Smooth muscle cell (in vitro differentiated cells): ENCODE measurements around the gene DPP10. TPM values are rescaled to one million over a fixed set of nuclear protein-coding genes. Genes with fewer than 3 reads are reported as not detected.

ENCODE experiments used
- DNase-seq: peaks from one replicate; lab custom pipeline; 2025; ENCODE audit not compliant: unreplicated experiment; lab: John Stamatoyannopoulos, UW
- H2AFZ ChIP-seq: fragments of 200-600 bp; sonication (generic); 2 replicates; pipeline ENCODE4 v1.6.0; 2016; ENCODE audit warnings: antibody characterized with exemption, low read depth, mild to moderate bottlenecking
- H3F3A ChIP-seq: fragments of 200-600 bp; sonication (generic); 2 replicates; pipeline ENCODE4 v1.6.0; 2017; ENCODE audit warnings: antibody characterized with exemption, low read depth
- H3K27ac ChIP-seq: fragments of 200-600 bp; sonication (generic); 2 replicates; pipeline ENCODE4 v1.5.1; 2016; ENCODE audit warnings: low read depth, mild to moderate bottlenecking
- H3K27me3 ChIP-seq: fragments of 200-600 bp; sonication (generic); 2 replicates; pipeline ENCODE4 v1.6.1; 2016; ENCODE audit warnings: low read depth, mild to moderate bottlenecking
- H3K36me3 ChIP-seq: fragments of 200-600 bp; sonication (generic); 2 replicates; pipeline ENCODE4 v1.5.1; 2016; ENCODE audit warnings: low read depth
- H3K4me1 ChIP-seq: fragments of 200-600 bp; sonication (generic); 2 replicates; pipeline ENCODE4 v1.5.1; 2016; ENCODE audit warnings: low read depth
- H3K4me2 ChIP-seq: fragments of 200-600 bp; sonication (generic); 2 replicates; pipeline ENCODE4 v1.6.0; 2016; ENCODE audit warnings: mild to moderate bottlenecking
- H3K4me3 ChIP-seq: fragments of 200-600 bp; sonication (generic); 2 replicates; pipeline ENCODE4 v1.5.1; 2016; ENCODE audit warnings: mild to moderate bottlenecking
- H3K79me2 ChIP-seq: fragments of 200-600 bp; sonication (generic); 2 replicates; pipeline ENCODE4 v1.6.0; 2016; ENCODE audit warnings: low read depth, mild to moderate bottlenecking
- H3K9ac ChIP-seq: fragments of 200-600 bp; sonication (generic); 2 replicates; pipeline ENCODE4 v1.6.0; 2016; ENCODE audit warnings: low read depth
- H3K9me3 ChIP-seq: fragments of 200-600 bp; sonication (generic); replicated peaks from 2 replicates; pipeline ENCODE4 v1.5.1; 2016; ENCODE audit warnings: low read depth
- H4K20me1 ChIP-seq: fragments of 200-600 bp; sonication (generic); 2 replicates; pipeline ENCODE4 v1.6.0; 2016; ENCODE audit warnings: low read depth
- WGBS: methylation state at CpG from one replicate; pipeline ENCODE4 v1.1.7; 2016; ENCODE audit warnings: low lambda C conversion rate; 5-methylcytosine and 5-hydroxymethylcytosine counted together
- polyA plus RNA-seq: library from polyadenylated mRNA; unstranded; fragments of >200 nt; fragmentation: Nextera tagmentation; extraction: Ambion mirVana; gene quantifications from 2 replicates; pipeline ENCODE4 v1.2.1, GENCODE V29; 2016
- total RNA-seq: library from RNA; depleted of rRNA; stranded (reverse); fragments of >200 nt; gene quantifications from 2 replicates; pipeline ENCODE4 v1.2.3, GENCODE V29; 2014
- TF ChIP-seq, protein P1 (sequence below): fragments of 200-600 bp; sonication (generic); IDR thresholded peaks from 2 replicates; pipeline ENCODE4 v1.5.1; 2017; ENCODE audit warnings: borderline replicate concordance, mild to moderate bottlenecking, antibody characterized with exemption; ENCODE audit not compliant: insufficient read depth, poor library complexity, severe bottlenecking

The DPP10 gene
- total and polyA plus RNA-seq, 2 experiments from 2014 or later, result 3.6 TPM; not detected in 1

DNA sequence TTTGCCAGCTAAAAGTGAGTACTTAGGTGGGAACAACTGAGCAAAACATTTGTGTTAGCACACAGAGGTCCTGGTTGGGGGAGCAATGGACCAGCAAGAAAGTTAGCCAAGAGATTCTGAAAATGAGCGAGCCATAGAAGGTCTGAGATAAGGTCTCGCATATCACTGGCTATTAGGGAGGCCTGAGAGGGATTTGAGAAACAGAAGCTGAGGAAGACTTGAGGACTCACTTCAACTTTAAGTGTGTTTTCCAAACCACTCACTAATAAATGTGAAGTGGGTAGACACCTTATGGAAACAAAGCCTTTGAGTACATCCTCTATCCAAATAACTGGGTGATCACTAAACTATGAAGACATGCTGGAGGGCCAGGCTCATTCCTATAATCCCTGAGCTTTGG, 958.5 kb downstream of the DPP10 start:
- no peak overlapping the region for H3K4me3 ChIP-seq
- no peak overlapping the region for H3K9ac ChIP-seq
- H3K4me1 ChIP-seq, result peaks cover 5% of the 10 kb centered on the region
- H3K36me3 ChIP-seq, result no peaks in the 10 kb centered on the region
- TF ChIP-seq, protein P1, sequence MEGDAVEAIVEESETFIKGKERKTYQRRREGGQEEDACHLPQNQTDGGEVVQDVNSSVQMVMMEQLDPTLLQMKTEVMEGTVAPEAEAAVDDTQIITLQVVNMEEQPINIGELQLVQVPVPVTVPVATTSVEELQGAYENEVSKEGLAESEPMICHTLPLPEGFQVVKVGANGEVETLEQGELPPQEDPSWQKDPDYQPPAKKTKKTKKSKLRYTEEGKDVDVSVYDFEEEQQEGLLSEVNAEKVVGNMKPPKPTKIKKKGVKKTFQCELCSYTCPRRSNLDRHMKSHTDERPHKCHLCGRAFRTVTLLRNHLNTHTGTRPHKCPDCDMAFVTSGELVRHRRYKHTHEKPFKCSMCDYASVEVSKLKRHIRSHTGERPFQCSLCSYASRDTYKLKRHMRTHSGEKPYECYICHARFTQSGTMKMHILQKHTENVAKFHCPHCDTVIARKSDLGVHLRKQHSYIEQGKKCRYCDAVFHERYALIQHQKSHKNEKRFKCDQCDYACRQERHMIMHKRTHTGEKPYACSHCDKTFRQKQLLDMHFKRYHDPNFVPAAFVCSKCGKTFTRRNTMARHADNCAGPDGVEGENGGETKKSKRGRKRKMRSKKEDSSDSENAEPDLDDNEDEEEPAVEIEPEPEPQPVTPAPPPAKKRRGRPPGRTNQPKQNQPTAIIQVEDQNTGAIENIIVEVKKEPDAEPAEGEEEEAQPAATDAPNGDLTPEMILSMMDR, result no peak
- DNase-seq, result no peak
- no peak overlapping the region for H2AFZ ChIP-seq
- no peak overlapping the region for H3K27ac ChIP-seq
- H3K79me2 ChIP-seq, result no peaks in the 10 kb centered on the region
- no peaks in the 10 kb centered on the region for H3K9me3 ChIP-seq
- H3K4me2 ChIP-seq, result no peak overlapping the region
- H3F3A ChIP-seq, result no peaks in the 10 kb centered on the region
- no peaks in the 10 kb centered on the region for H3K27me3 ChIP-seq
- WGBS, result 94% methylated on average over 2 of the region's 2 CpGs
- no peaks in the 10 kb centered on the region for H4K20me1 ChIP-seq

DNA sequence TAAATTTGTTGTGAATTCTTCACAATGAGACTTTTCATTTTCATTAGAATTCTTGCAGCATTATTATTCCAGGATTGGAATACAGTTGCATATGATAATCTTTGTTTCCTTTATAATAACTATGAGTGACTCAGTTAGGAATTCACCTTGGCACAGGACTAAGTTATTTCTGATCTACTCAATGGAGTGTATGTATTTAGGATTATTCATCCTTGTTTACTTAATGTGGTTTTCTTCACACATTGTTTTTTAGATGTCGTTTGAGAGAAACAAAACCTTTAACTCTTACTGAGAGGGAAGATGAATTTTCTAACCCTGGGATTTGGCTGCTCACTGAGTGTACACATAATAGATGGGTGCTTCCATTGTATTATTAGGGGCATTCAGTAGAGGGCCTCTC, 970.1 kb downstream of the DPP10 start:
- no peaks in the 10 kb centered on the region for H4K20me1 ChIP-seq
- peak overlapping the region; percentile 70 for H3K4me2 ChIP-seq
- DNase-seq, result no peak
- TF ChIP-seq, protein P1, result no peak
- no peak overlapping the region for H3K4me3 ChIP-seq
- peaks cover 6% of the 10 kb centered on the region for H3K4me1 ChIP-seq
- no peaks in the 10 kb centered on the region for H3K36me3 ChIP-seq
- no peaks in the 10 kb centered on the region for H3K9me3 ChIP-seq
- H3K79me2 ChIP-seq, result no peaks in the 10 kb centered on the region
- no peak overlapping the region for H2AFZ ChIP-seq
- 9% methylated on average over 1 of the region's 1 CpG for WGBS
- H3K27ac ChIP-seq, result peak overlapping the region; percentile 89
- no peaks in the 10 kb centered on the region for H3K27me3 ChIP-seq
- peak overlapping the region; percentile 36 for H3K9ac ChIP-seq
- H3F3A ChIP-seq, result peaks cover 9% of the 10 kb centered on the region

DNA sequence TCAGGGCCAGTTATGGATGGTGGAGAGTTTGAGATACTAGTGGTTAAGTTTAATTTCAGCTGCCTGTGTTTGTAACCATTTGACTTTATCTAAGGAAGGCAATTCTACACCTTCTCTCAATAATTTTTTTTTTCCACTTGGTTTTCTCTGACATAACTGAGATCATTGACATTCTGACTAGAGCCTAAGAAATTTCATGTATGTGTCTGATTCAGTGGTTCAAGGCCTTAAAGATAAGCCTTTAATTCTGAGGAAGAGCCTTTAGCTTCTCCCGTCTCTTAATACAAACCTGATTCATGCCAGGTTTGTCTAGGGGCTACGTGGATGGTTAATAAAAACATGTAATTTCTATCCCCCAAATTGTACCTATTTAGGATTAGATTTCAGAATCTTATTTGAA, 971.4 kb downstream of the DPP10 start:
- Histone ChIP-seq H3F3A (peaks cover 9% of the 10 kb centered on the region), H4K20me1 (no peaks in the 10 kb centered on the region), H3K4me1 (peaks cover 6% of the 10 kb centered on the region), H3K27ac (peak overlapping the region; percentile 89), H3K79me2 (no peaks in the 10 kb centered on the region), H3K27me3 (no peaks in the 10 kb centered on the region), H2AFZ (no peak overlapping the region), H3K4me2 (peak overlapping the region; percentile 70), H3K4me3 (no peak overlapping the region), H3K9me3 (no peaks in the 10 kb centered on the region), H3K36me3 (no peaks in the 10 kb centered on the region), H3K9ac (peak overlapping the region; percentile 12)
- DNase-seq, result no peak
- TF ChIP-seq, protein P1, result no peak
- WGBS, result 3% methylated on average over 2 of the region's 2 CpGs

DNA sequence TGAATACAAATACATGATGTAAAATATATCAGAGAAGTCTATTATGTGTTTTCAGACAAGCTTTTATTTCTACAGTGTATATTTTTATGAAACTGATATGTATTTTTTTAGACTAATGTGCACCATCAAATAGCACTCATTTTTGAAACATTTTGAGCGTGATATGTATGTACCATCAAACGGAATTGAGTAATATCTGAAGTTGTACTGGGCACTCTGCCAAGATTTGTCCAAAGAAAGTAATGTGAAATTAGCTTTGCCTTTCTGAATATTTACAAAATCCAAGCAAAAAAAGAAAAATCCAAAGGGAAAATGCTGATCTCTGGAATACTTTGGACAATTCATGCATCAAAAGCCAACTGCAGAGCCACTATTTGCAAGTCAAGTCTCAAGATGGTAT, 972.0 kb downstream of the DPP10 start:
- Histone ChIP-seq H3K79me2 (no peaks in the 10 kb centered on the region), H3K9me3 (no peaks in the 10 kb centered on the region), H3K4me1 (peaks cover 6% of the 10 kb centered on the region), H3K27ac (peak overlapping the region; percentile 89), H3F3A (peaks cover 9% of the 10 kb centered on the region), H3K4me3 (no peak overlapping the region), H3K4me2 (peak overlapping the region; percentile 70), H4K20me1 (no peaks in the 10 kb centered on the region), H2AFZ (no peak overlapping the region), H3K9ac (no peak overlapping the region), H3K27me3 (no peaks in the 10 kb centered on the region), H3K36me3 (no peaks in the 10 kb centered on the region)
- no peak for DNase-seq
- TF ChIP-seq, protein P1, result no peak
- WGBS, result 53% methylated on average over 2 of the region's 2 CpGs
